GM23338 (cell line): Measurements from ENCODE around the gene FERMT3. TPM values are rescaled to one million over a fixed set of nuclear protein-coding genes. Genes with fewer than 3 reads are reported as not detected.

Source experiments
- ATAC-seq: fragments of 200-7000 bp; cut with Tn5 transposase; 3 replicates; pipeline ENCODE4 v1.9.1; 2020
- DNase-seq: peaks from one replicate; pipeline ENCODE4 v3.0.0-alpha.2; 2015; ENCODE audit warnings: low spot score
- H2AFZ ChIP-seq: fragments of 200-600 bp; sonication (generic); 2 replicates; pipeline ENCODE4 v1.8.0; 2016; ENCODE audit warnings: antibody characterized with exemption, mild to moderate bottlenecking, moderate library complexity
- H3F3A ChIP-seq: fragments of 200-600 bp; sonication (generic); replicated peaks from 2 replicates; pipeline ENCODE4 v1.8.0; 2017; ENCODE audit warnings: antibody characterized with exemption, mixed run types, low read depth
- H3K27ac ChIP-seq: fragments of 200-600 bp; sonication (generic); 2 replicates; pipeline ENCODE4 v1.6.1; 2016; ENCODE audit warnings: low read depth
- H3K27me3 ChIP-seq: fragments of 200-600 bp; sonication (generic); 2 replicates; pipeline ENCODE4 v1.8.0; 2016; ENCODE audit warnings: mild to moderate bottlenecking, mixed run types, moderate library complexity; ENCODE audit not compliant: insufficient read depth
- H3K36me3 ChIP-seq: fragments of 200-600 bp; sonication (generic); 2 replicates; pipeline ENCODE4 v1.8.0; 2016; ENCODE audit warnings: mild to moderate bottlenecking; ENCODE audit not compliant: insufficient read depth
- H3K4me1 ChIP-seq: fragments of 200-600 bp; sonication (generic); 2 replicates; pipeline ENCODE4 v1.8.0; 2016; ENCODE audit warnings: mild to moderate bottlenecking, moderate library complexity; ENCODE audit not compliant: insufficient read depth
- H3K4me2 ChIP-seq: fragments of 200-600 bp; sonication (generic); 2 replicates; pipeline ENCODE4 v1.7.1; 2017; ENCODE audit warnings: mixed run types
- H3K4me3 ChIP-seq: fragments of 200-600 bp; sonication (generic); 2 replicates; pipeline ENCODE4 v1.6.1; 2016; ENCODE audit warnings: mixed run types
- H3K79me2 ChIP-seq: fragments of 200-600 bp; sonication (generic); replicated peaks from 2 replicates; pipeline ENCODE4 v1.8.0; 2017; ENCODE audit warnings: mild to moderate bottlenecking; ENCODE audit not compliant: insufficient read depth
- H3K9me2 ChIP-seq: fragments of 200-600 bp; sonication (generic); 2 replicates; pipeline ENCODE4 v1.8.0; 2017; ENCODE audit not compliant: insufficient read depth
- H4K20me1 ChIP-seq: fragments of 200-600 bp; sonication (generic); replicated peaks from 2 replicates; pipeline ENCODE4 v1.8.0; 2017; ENCODE audit warnings: mild to moderate bottlenecking; ENCODE audit not compliant: insufficient read depth
- H3K27ac Mint-ChIP-seq: 2 replicates; pipeline ENCODE4 v1.8.0; 2020; ENCODE audit warnings: inconsistent platforms, mild to moderate bottlenecking, moderate library complexity, mixed read lengths
- H3K27me3 Mint-ChIP-seq: 3 replicates; pipeline ENCODE4 v1.8.0; 2022; ENCODE audit warnings: low read depth, mild to moderate bottlenecking, moderate library complexity, mixed read lengths, inconsistent platforms; ENCODE audit not compliant: insufficient read depth, poor library complexity
- H3K36me3 Mint-ChIP-seq: 3 replicates; pipeline ENCODE4 v1.8.0; 2021; ENCODE audit warnings: low read depth, mild to moderate bottlenecking, inconsistent platforms, moderate library complexity, mixed read lengths
- H3K4me1 Mint-ChIP-seq: 3 replicates; pipeline ENCODE4 v1.8.0; 2020; ENCODE audit warnings: mild to moderate bottlenecking, inconsistent platforms, mixed read lengths
- H3K4me3 Mint-ChIP-seq: 3 replicates; pipeline ENCODE4 v1.8.0; 2021; ENCODE audit warnings: moderate library complexity, mild to moderate bottlenecking, inconsistent platforms, mixed read lengths
- H3K9me3 Mint-ChIP-seq: 3 replicates; pipeline ENCODE4 v1.8.0; 2020; ENCODE audit warnings: moderate library complexity, mild to moderate bottlenecking, inconsistent platforms, mixed read lengths
- CREB1 ChIP-seq: fragments of 250-450 bp; sonication (Bioruptor Pico); IDR thresholded peaks from 2 replicates; pipeline ENCODE4 v1.5.0; 2020; ENCODE audit warnings: low read depth, mild to moderate bottlenecking, moderate library complexity
- ETS1 ChIP-seq: IDR thresholded peaks from 2 replicates; pipeline ENCODE4 v1.6.1; 2016; ENCODE audit warnings: antibody characterized with exemption
- EZH2 ChIP-seq: fragments of 200-600 bp; sonication (generic); IDR thresholded peaks from one replicate; pipeline ENCODE4 v1.8.0; 2017; ENCODE audit warnings: antibody characterized with exemption, mild to moderate bottlenecking, low read depth; ENCODE audit not compliant: unreplicated experiment
- EZH2phosphoT487 ChIP-seq: fragments of 200-600 bp; sonication (generic); IDR thresholded peaks from one replicate; pipeline ENCODE4 v1.8.1; 2018; ENCODE audit warnings: antibody characterized with exemption; ENCODE audit not compliant: unreplicated experiment
- JUNB ChIP-seq: IDR thresholded peaks from one replicate; pipeline ENCODE4 v1.6.1; 2016; ENCODE audit warnings: antibody characterized with exemption; ENCODE audit not compliant: unreplicated experiment
- NANOG ChIP-seq: IDR thresholded peaks from 2 replicates; pipeline ENCODE4 v1.6.1; 2016; ENCODE audit warnings: antibody characterized with exemption, borderline replicate concordance
- POLR2AphosphoS5 ChIP-seq: IDR thresholded peaks from 2 replicates; pipeline ENCODE4 v1.6.1; 2016; ENCODE audit warnings: antibody characterized with exemption, low read depth
- STAT1 ChIP-seq: IDR thresholded peaks from one replicate; pipeline ENCODE4 v1.6.1; 2016; ENCODE audit warnings: antibody characterized with exemption; ENCODE audit not compliant: unreplicated experiment
- ZNF114 ChIP-seq: fragments of 250-450 bp; sonication (Bioruptor Pico); IDR thresholded peaks from 2 replicates; pipeline ENCODE4 v1.5.0; 2020; ENCODE audit warnings: mild to moderate bottlenecking, moderate library complexity
- ZNF331 ChIP-seq: fragments of 250-450 bp; sonication (Bioruptor Pico); IDR thresholded peaks from 2 replicates; pipeline ENCODE4 v1.5.0; 2020; ENCODE audit warnings: low read depth, mild to moderate bottlenecking, moderate library complexity
- ZNF462 ChIP-seq: fragments of 250-450 bp; sonication (Bioruptor Pico); IDR thresholded peaks from 2 replicates; pipeline ENCODE4 v1.5.0; 2020; ENCODE audit warnings: mild to moderate bottlenecking, moderate library complexity
- polyA plus RNA-seq: library from polyadenylated mRNA; unstranded; fragments of >200 nt; fragmentation: Nextera tagmentation; extraction: Ambion mirVana; gene quantifications from 2 replicates; pipeline ENCODE4 v1.2.1, GENCODE V29; 2016
- total RNA-seq: library from RNA; depleted of rRNA; stranded (reverse); fragments of >200 nt; shearing (Covaris generic); gene quantifications from 2 replicates; pipeline ENCODE4 v1.2.3, GENCODE V29; 2014
- TF ChIP-seq, protein P1 (sequence below): IDR thresholded peaks from one replicate; pipeline ENCODE4 v1.6.1; 2018; ENCODE audit warnings: antibody characterized with exemption; ENCODE audit not compliant: unreplicated experiment
- TF ChIP-seq, protein P2 (sequence below), 2 experiments: fragments of 200-600 bp in 1 of 2; sonication (generic) in 1 of 2; conservative IDR thresholded peaks; 2 replicates each; pipeline versions ENCODE4 v1.5.1 to v1.6.1; 2016 to 2017; ENCODE audit warnings: antibody characterized with exemption in 2 of 2, low read depth in 2 of 2, mild to moderate bottlenecking in 2 of 2, moderate library complexity in 1 of 2

The FERMT3 gene
- total and polyA plus RNA-seq, 2 experiments from 2014 or later: 1.5 to 1.6 TPM

DNA sequence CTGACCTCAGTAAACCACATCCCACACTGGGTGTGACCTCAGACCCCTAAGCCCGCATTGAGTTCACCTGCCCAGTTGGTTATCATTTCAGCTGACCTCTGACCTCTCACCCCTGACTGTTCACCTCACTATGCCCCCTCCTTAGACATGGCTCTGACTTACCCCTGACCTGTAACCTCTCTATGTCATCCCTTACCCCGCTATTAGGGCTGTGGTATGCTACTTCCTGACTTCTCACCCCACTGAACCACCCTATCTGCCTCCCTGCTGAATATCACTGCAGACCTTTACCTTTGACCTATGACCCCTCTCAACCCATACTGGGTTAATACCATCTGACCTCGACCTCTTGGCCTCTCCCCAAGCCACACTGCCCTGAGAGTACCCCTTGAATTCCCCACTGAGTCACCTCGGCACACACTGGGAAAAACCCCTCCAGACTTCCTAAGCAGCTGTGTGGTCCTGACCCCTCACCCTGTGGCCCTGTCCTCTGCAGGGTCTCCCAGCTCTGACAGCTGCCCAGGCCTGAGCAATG lies 53.1 kb downstream of the FERMT3 start:
- Histone ChIP-seq H3K79me2 (no peaks in the 10 kb centered on the region), H2AFZ (no peak overlapping the region), H3K27ac (no peak overlapping the region), H3F3A (0 out of 2 replicates have a peak, but pooled peaks cover 4% of the 10 kb centered on the region), H4K20me1 (0 out of 2 replicates have a peak, but pooled peaks cover 4% of the 10 kb centered on the region), H3K27me3 (no peaks in the 10 kb centered on the region), H3K9me2 (no peaks in the 10 kb centered on the region), H3K4me2 (no peak overlapping the region), H3K36me3 (peaks cover 11% of the 10 kb centered on the region), H3K4me3 (no peak overlapping the region), H3K4me1 (no peaks in the 10 kb centered on the region)
- Mint-ChIP-seq H3K4me1 (peaks cover 7% of the 10 kb centered on the region; the same call in 2 of the 3 replicates), H3K27me3 (peaks cover 11% of the 10 kb centered on the region), H3K36me3 (peaks cover 69% of the 10 kb centered on the region), H3K9me3 (no peaks in the 10 kb centered on the region), H3K4me3 (no peak overlapping the region), H3K27ac (no peak overlapping the region)
- TF ChIP-seq ZNF462 (CRISPR knock-in tag): no peak
- TF ChIP-seq, protein P1, sequence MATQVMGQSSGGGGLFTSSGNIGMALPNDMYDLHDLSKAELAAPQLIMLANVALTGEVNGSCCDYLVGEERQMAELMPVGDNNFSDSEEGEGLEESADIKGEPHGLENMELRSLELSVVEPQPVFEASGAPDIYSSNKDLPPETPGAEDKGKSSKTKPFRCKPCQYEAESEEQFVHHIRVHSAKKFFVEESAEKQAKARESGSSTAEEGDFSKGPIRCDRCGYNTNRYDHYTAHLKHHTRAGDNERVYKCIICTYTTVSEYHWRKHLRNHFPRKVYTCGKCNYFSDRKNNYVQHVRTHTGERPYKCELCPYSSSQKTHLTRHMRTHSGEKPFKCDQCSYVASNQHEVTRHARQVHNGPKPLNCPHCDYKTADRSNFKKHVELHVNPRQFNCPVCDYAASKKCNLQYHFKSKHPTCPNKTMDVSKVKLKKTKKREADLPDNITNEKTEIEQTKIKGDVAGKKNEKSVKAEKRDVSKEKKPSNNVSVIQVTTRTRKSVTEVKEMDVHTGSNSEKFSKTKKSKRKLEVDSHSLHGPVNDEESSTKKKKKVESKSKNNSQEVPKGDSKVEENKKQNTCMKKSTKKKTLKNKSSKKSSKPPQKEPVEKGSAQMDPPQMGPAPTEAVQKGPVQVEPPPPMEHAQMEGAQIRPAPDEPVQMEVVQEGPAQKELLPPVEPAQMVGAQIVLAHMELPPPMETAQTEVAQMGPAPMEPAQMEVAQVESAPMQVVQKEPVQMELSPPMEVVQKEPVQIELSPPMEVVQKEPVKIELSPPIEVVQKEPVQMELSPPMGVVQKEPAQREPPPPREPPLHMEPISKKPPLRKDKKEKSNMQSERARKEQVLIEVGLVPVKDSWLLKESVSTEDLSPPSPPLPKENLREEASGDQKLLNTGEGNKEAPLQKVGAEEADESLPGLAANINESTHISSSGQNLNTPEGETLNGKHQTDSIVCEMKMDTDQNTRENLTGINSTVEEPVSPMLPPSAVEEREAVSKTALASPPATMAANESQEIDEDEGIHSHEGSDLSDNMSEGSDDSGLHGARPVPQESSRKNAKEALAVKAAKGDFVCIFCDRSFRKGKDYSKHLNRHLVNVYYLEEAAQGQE: no peak
- TF ChIP-seq JUNB: no peak
- no peak for TF ChIP-seq POLR2AphosphoS5
- no peak for TF ChIP-seq ZNF114 (CRISPR knock-in tag)
- TF ChIP-seq CREB1: no peak
- no peak for TF ChIP-seq EZH2
- no peak for TF ChIP-seq ZNF331
- TF ChIP-seq ETS1: no peak
- TF ChIP-seq, protein P2, sequence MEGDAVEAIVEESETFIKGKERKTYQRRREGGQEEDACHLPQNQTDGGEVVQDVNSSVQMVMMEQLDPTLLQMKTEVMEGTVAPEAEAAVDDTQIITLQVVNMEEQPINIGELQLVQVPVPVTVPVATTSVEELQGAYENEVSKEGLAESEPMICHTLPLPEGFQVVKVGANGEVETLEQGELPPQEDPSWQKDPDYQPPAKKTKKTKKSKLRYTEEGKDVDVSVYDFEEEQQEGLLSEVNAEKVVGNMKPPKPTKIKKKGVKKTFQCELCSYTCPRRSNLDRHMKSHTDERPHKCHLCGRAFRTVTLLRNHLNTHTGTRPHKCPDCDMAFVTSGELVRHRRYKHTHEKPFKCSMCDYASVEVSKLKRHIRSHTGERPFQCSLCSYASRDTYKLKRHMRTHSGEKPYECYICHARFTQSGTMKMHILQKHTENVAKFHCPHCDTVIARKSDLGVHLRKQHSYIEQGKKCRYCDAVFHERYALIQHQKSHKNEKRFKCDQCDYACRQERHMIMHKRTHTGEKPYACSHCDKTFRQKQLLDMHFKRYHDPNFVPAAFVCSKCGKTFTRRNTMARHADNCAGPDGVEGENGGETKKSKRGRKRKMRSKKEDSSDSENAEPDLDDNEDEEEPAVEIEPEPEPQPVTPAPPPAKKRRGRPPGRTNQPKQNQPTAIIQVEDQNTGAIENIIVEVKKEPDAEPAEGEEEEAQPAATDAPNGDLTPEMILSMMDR (conservative IDR thresholded peaks at IDR 0.05; ENCODE audit: low read depth in 2 of 2): no peak
- TF ChIP-seq STAT1: no peak
- no peak for TF ChIP-seq NANOG
- TF ChIP-seq EZH2phosphoT487: no peak
- no peak for ATAC-seq
- no peak for DNase-seq
